Psoas muscle (tissue), 8 donors: Measurements from ENCODE around the gene IL13. TPM values are rescaled to one million over a fixed set of nuclear protein-coding genes. Genes with fewer than 3 reads are reported as not detected.

Experiments
- ATAC-seq, 4 donors: fragments of 200-7000 bp; cut with Tn5 transposase; one replicate each; pipeline ENCODE4 v1.9.1; 2020; ENCODE audit warnings: moderate library complexity in 3 of 4, mild to moderate bottlenecking in 2 of 4
- DNase-seq, 2 donors: peaks; one replicate each; pipeline ENCODE4 v3.0.0-alpha.2; 2020
- H3K27ac ChIP-seq: fragments of 200-600 bp; one replicate; pipeline ENCODE4 v1.8.0; 2022
- H3K27me3 ChIP-seq, 3 donors: fragments of 200-600 bp in 1 of 3; one replicate each; pipeline versions ENCODE4 v1.6.1 to v1.8.0; 2013 to 2022; ENCODE audit warnings: low read length in 2 of 3, mild to moderate bottlenecking in 2 of 3, moderate library complexity in 1 of 3; ENCODE audit not compliant: insufficient read depth in 3 of 3
- H3K36me3 ChIP-seq, 2 donors: fragments of 200-600 bp in 1 of 2; one replicate each; pipeline versions ENCODE4 v1.6.1 to v1.8.0; 2013 to 2022; ENCODE audit warnings: low read depth in 1 of 2, mild to moderate bottlenecking in 1 of 2, moderate library complexity in 1 of 2; ENCODE audit not compliant: insufficient read depth in 1 of 2
- H3K4me1 ChIP-seq: fragments of 200-600 bp; one replicate; pipeline ENCODE4 v1.8.0; 2022
- H3K4me3 ChIP-seq: fragments of 200-600 bp; one replicate; pipeline ENCODE4 v1.8.0; 2022; ENCODE audit warnings: mild to moderate bottlenecking
- H3K9me3 ChIP-seq: fragments of 200-600 bp; one replicate; pipeline ENCODE4 v1.8.0; 2022
- WGBS, 3 donors: extraction: QIAGEN DNeasy Blood & Tissue Kit; methylation state at CpG; one replicate each; pipeline versions ENCODE4 v1.1.6 to v1.1.7; 2013; 5-methylcytosine and 5-hydroxymethylcytosine counted together
- intact Hi-C, 2 donors: fragments of 100-400 bp; cut with DNase I; formaldehyde crosslinking; loops; one replicate each; pipeline versions ENCODE4 v1.11.0 to v1.14.2; 2022
- polyA plus RNA-seq, 3 donors: library from polyadenylated mRNA; stranded (reverse); fragments of 200-250 nt; gene quantifications; one replicate each; pipeline ENCODE4 v1.2.3, GENCODE V29; 2013
- total RNA-seq, 4 donors: library from RNA; stranded (reverse); fragmentation: NEBNext Ultra II Directional in 2 of 4; extraction: Animal tissue kit (Norgen Biotek cat#: 25700) in 2 of 4; gene quantifications; one replicate each; pipeline versions ENCODE4 v1.2.1 to v1.2.4, GENCODE V29; 2021 to 2023
- TF ChIP-seq, protein P1 (sequence below): fragments of 200-600 bp; IDR thresholded peaks from one replicate; pipeline ENCODE4 v1.8.0; 2022; ENCODE audit warnings: antibody characterized with exemption
- donor health status: healthy with polysubstance abuse.
- donor health status: DM: no; HTN: no; CAD: no; lungs with moderate emphysema.
- donor health status: Bipolar disorder and iron deficiency.
- donor health status: healthy.
- donor health status: DM: yes; HTN: yes; CAD: no.
- donor health status: DM: no; HTN: no; CAD: no.
- donor health status: DM: no; HTN: no; CAD: no.
- donor health status: DM: yes; HTN: yes; CAD: no.

IL13 gene
- total and polyA plus RNA-seq, 7 donors = not detected

DNA sequence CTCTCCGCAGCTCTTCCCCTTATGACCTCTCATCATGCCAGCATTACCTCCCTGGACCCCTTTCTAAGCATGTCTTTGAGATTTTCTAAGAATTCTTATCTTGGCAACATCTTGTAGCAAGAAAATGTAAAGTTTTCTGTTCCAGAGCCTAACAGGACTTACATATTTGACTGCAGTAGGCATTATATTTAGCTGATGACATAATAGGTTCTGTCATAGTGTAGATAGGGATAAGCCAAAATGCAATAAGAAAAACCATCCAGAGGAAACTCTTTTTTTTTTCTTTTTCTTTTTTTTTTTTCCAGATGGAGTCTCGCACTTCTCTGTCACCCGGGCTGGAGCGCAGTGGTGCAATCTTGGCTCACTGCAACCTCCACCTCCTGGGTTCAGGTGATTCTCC lies 20.7 kb upstream of the IL13 start:
- H3K4me1 ChIP-seq = no peaks in the 10 kb centered on the region
- ATAC-seq (no peak), DNase-seq (no peak)
- peaks cover 15 to 76% of the 10 kb centered on the region in 2 donors for H3K36me3 ChIP-seq
- no peaks in the 10 kb centered on the region for H3K9me3 ChIP-seq
- intact Hi-C loops = no loop called here
- H3K27me3 ChIP-seq = no peaks in the 10 kb centered on the region
- no peak overlapping the region for H3K4me3 ChIP-seq
- H3K27ac ChIP-seq = no peak overlapping the region
- TF ChIP-seq, protein P1, sequence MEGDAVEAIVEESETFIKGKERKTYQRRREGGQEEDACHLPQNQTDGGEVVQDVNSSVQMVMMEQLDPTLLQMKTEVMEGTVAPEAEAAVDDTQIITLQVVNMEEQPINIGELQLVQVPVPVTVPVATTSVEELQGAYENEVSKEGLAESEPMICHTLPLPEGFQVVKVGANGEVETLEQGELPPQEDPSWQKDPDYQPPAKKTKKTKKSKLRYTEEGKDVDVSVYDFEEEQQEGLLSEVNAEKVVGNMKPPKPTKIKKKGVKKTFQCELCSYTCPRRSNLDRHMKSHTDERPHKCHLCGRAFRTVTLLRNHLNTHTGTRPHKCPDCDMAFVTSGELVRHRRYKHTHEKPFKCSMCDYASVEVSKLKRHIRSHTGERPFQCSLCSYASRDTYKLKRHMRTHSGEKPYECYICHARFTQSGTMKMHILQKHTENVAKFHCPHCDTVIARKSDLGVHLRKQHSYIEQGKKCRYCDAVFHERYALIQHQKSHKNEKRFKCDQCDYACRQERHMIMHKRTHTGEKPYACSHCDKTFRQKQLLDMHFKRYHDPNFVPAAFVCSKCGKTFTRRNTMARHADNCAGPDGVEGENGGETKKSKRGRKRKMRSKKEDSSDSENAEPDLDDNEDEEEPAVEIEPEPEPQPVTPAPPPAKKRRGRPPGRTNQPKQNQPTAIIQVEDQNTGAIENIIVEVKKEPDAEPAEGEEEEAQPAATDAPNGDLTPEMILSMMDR = no peak
- WGBS, 3 donors = 94 to 97% (median 96%) methylated on average over 4 of the region's 4 CpGs

DNA sequence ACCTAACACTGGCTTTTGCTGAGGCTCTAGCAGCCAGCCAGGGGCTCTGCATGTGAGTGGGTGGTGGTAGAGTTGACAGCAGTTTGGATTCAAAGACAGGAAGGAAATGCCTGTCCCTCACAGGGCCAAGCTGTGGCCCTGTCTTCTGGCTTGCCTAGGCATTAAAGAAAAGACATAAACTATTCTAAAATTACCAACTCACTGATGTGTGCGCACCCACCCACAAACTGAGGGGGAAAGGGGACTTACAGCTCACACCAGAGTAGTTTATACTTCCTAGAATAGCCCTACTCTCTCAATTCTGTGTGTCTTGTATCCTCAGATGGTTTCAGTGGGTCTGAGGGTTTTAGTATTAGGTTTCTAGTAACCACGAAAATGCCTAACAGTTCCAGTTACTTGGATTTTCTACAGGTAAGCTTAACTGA lies 18.3 kb upstream of the IL13 start:
- intact Hi-C loops = no loop called here
- ATAC-seq (no peak), DNase-seq (no peak)
- Histone ChIP-seq H3K27ac (no peak overlapping the region), H3K4me3 (no peak overlapping the region), H3K9me3 (no peaks in the 10 kb centered on the region), H3K27me3 (no peaks in the 10 kb centered on the region), H3K4me1 (no peaks in the 10 kb centered on the region), H3K36me3 (peaks cover 21 to 94% of the 10 kb centered on the region in 2 donors)
- TF ChIP-seq, protein P1 = no peak
- WGBS, 3 donors = 70 to 81% (median 75%) methylated on average over 2 of the region's 2 CpGs

DNA sequence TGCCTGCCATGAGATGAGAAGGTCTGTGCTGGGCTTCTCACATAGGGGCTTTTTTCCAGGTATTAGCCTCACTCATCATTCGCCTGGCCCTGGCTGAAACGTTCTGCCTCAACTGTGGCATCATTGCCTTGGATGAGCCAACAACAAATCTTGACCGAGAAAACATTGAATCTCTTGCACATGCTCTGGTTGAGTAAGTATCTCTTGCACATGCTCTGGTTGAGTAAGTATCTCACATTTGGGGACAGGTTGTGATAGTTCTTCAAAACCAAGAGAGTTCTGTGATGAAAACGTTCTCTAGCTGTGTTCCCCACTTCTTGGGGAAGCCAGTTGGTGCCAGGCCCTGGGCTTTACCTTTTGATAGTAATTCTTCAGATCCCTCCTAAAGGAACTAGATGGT lies 17.4 kb upstream of the IL13 start:
- H3K36me3 ChIP-seq = peaks cover 21 to 96% of the 10 kb centered on the region in 2 donors
- H3K4me1 ChIP-seq = no peaks in the 10 kb centered on the region
- H3K4me3 ChIP-seq = no peak overlapping the region
- intact Hi-C loops = no loop called here
- no peaks in the 10 kb centered on the region for H3K9me3 ChIP-seq
- 87 to 93% (median 88%) methylated on average over 4 of the region's 4 CpGs for WGBS, 3 donors
- TF ChIP-seq, protein P1 = no peak
- H3K27ac ChIP-seq = no peak overlapping the region
- no peak for DNase-seq
- no peak for ATAC-seq
- H3K27me3 ChIP-seq = no peaks in the 10 kb centered on the region

DNA sequence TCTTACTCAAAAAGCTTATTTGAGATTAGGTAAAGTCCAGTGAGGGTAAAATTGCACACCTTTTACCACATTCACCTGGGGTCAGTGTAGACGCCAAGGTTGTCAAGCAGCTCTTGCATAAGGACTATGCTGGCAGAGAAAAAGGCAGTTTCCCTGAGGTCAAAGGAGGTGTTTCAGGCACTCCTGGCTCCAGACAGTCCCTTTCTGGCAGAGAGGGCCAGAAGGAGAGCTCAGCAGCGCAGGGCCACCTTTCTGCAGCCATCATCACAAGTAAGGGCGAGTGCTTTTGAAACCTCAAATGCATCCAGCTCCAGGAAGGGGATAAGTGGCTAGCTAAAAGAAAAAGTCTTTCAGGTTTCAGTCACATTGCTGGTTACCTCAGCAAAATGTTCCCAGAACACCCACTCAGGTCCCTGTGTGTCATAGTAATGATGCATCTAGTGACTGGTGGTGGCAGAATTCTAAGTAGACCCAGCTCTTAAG lies 16.7 kb upstream of the IL13 start:
- Histone ChIP-seq H3K9me3 (no peaks in the 10 kb centered on the region), H3K27me3 (no peaks in the 10 kb centered on the region), H3K4me3 (no peak overlapping the region), H3K27ac (no peak overlapping the region), H3K4me1 (no peaks in the 10 kb centered on the region), H3K36me3 (peaks cover 21 to 91% of the 10 kb centered on the region in 2 donors)
- TF ChIP-seq, protein P1 = no peak
- intact Hi-C loops = no loop called here
- 95 to 99% (median 97%) methylated on average over 3 of the region's 3 CpGs for WGBS, 3 donors
- DNase-seq (no peak), ATAC-seq (no peak)

DNA sequence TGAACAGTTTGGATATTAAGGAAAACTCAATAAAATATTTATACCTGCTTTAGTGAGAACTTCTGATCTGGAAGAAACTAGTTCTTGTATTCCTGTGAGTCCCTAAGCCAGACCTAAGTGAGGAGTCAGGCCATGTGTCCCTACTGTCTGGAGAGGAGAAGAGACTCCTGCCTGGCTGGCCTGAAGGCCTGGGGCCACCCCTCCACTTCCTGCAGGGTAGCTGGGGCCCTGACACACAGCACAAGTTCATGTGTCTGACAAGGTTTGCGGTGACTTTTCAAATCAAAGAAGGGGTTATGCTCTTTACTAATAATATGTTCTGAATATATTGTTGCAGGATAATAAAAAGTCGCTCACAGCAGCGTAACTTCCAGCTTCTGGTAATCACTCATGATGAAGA lies 16.1 kb upstream of the IL13 start:
- ATAC-seq (no peak), DNase-seq (no peak)
- H3K27ac ChIP-seq = no peak overlapping the region
- TF ChIP-seq, protein P1 = no peak
- H3K4me1 ChIP-seq = no peaks in the 10 kb centered on the region
- no peaks in the 10 kb centered on the region for H3K27me3 ChIP-seq
- WGBS, 3 donors = 98 to 99% (median 99%) methylated on average over 3 of the region's 3 CpGs
- H3K9me3 ChIP-seq = no peaks in the 10 kb centered on the region
- intact Hi-C loops = no loop called here
- peaks cover 18 to 85% of the 10 kb centered on the region in 2 donors for H3K36me3 ChIP-seq
- H3K4me3 ChIP-seq = no peak overlapping the region
